ENCODE results near the gene RASGEF1C.
"Not testable (repeated sequence)": the region's sequence is repeated elsewhere in the genome, so short reads cannot be mapped to it uniquely, and the experiment has no call there.

Gene RASGEF1C

GRCh38 chr5:180100621-180101450, 108.2 kb downstream of the RASGEF1C start:
- no peak for DNase-seq (ENCODE audit: low read depth in 2 of 2)

- DNase-seq (ENCODE audit: low read depth in 2 of 2) = no peak
These were observed 109.0 kb downstream of the RASGEF1C start for GRCh38 chr5:180099733-180100611.

GRCh38 chr5:180098991-180099732, 109.8 kb downstream of the RASGEF1C start:
- DNase-seq (ENCODE audit: low read depth in 2 of 2) = no peak

- DNase-seq (ENCODE audit: low read depth in 2 of 2) = no peak
These were observed 110.5 kb downstream of the RASGEF1C start for GRCh38 chr5:180098526-180098925.

GRCh38 chr5:180097926-180098325, 111.1 kb downstream of the RASGEF1C start:
- DNase-seq (ENCODE audit: low read depth in 2 of 2) = no peak

- no peak for DNase-seq (ENCODE audit: low read depth in 2 of 2)
These were observed 111.7 kb downstream of the RASGEF1C start for GRCh38 chr5:180097163-180097894.

GRCh38 chr5:180096616-180097015, 112.4 kb downstream of the RASGEF1C start:
- no peak for DNase-seq (ENCODE audit: low read depth in 2 of 2)

- DNase-seq (ENCODE audit: low read depth in 2 of 2) = no peak
These were observed 113.5 kb downstream of the RASGEF1C start for GRCh38 chr5:180095545-180095944.

GRCh38 chr5:180093651-180094382, 115.2 kb downstream of the RASGEF1C start:
- DNase-seq (ENCODE audit: low read depth in 2 of 2) = no peak

GRCh38 chr5:180093241-180093640, 115.8 kb downstream of the RASGEF1C start:
- DNase-seq (ENCODE audit: low read depth in 2 of 2) = no peak

GRCh38 chr5:180090769-180091546, 118.1 kb downstream of the RASGEF1C start:
- DNase-seq (ENCODE audit: low read depth in 2 of 2) = no peak

GRCh38 chr5:180090098-180090768, 118.8 kb downstream of the RASGEF1C start:
- DNase-seq (ENCODE audit: low read depth in 2 of 2) = peak; percentile 69 to 77

GRCh38 chr5:180089628-180090027, 119.4 kb downstream of the RASGEF1C start:
- DNase-seq (ENCODE audit: low read depth in 2 of 2) = not testable (repeated sequence)

- DNase-seq (ENCODE audit: low read depth in 2 of 2) = no peak
These were observed 120.5 kb downstream of the RASGEF1C start for GRCh38 chr5:180088561-180088960.

GRCh38 chr5:180086816-180087399, 122.1 kb downstream of the RASGEF1C start:
- DNase-seq (ENCODE audit: low read depth in 2 of 2) = no peak

- no peak for DNase-seq (ENCODE audit: low read depth in 2 of 2)
These were observed 123.2 kb downstream of the RASGEF1C start for GRCh38 chr5:180085837-180086236.

- DNase-seq (ENCODE audit: low read depth in 2 of 2) = no peak
These were observed 124.1 kb downstream of the RASGEF1C start for GRCh38 chr5:180084638-180085561.
